PC-9 (cell line): ENCODE measurements around the gene PGP. TPM values are rescaled to one million over a fixed set of nuclear protein-coding genes. Genes with fewer than 3 reads are reported as not detected.

Experiments used
- BruUV-seq: library from RNA; stranded (reverse); fragments of 400-500 nt; replicated peaks from 2 replicates; lab custom pipeline; 2021; lab: Mats Ljungman, UMichigan
- CTCF ChIA-PET: fragments of 300-600 bp; sonication (Branson Sonifier 250); formaldehyde crosslinking; loops from one replicate; lab custom pipeline; 2022; ENCODE audit warnings: antibody characterized with exemption; lab: Charles Lee
- POLR2A ChIA-PET: fragments of 300-600 bp; sonication (Branson Sonifier 250); formaldehyde crosslinking; loops from one replicate; lab custom pipeline; 2022; ENCODE audit warnings: antibody characterized with exemption; ENCODE audit not compliant: unreplicated experiment; lab: Charles Lee
- DNase-seq, 2 experiments: peaks; one replicate each; pipeline versions ENCODE4 v3.0.0 to v3.0.0-alpha.2; 2015 to 2022; ENCODE audit warnings: mixed read lengths in 1 of 2
- H2AFZ ChIP-seq: fragments of 200-600 bp; sonication (generic); 2 replicates; pipeline ENCODE4 v1.8.1; 2017; ENCODE audit warnings: antibody characterized with exemption
- H3F3A ChIP-seq: fragments of 200-600 bp; sonication (generic); 2 replicates; pipeline ENCODE4 v1.8.1; 2017; ENCODE audit warnings: antibody characterized with exemption, mild to moderate bottlenecking, low read depth; ENCODE audit not compliant: insufficient read depth
- H3K27ac ChIP-seq: fragments of 200-600 bp; sonication (generic); 2 replicates; pipeline ENCODE4 v1.6.1; 2016; ENCODE audit warnings: mixed run types
- H3K27me3 ChIP-seq: fragments of 200-600 bp; sonication (generic); 2 replicates; pipeline ENCODE4 v1.6.1; 2016; ENCODE audit warnings: low read depth, mixed run types; ENCODE audit not compliant: insufficient read depth
- H3K36me3 ChIP-seq: fragments of 200-600 bp; sonication (generic); 2 replicates; pipeline ENCODE4 v1.6.1; 2016; ENCODE audit warnings: low read depth, mixed run types
- H3K4me1 ChIP-seq: fragments of 200-600 bp; sonication (generic); replicated peaks from 2 replicates; pipeline ENCODE4 v1.6.1; 2016; ENCODE audit warnings: mixed run types; ENCODE audit not compliant: insufficient read depth
- H3K4me2 ChIP-seq: fragments of 200-600 bp; sonication (generic); 2 replicates; pipeline ENCODE4 v1.6.1; 2017; ENCODE audit warnings: mixed run types
- H3K4me3 ChIP-seq: fragments of 200-600 bp; sonication (generic); 2 replicates; pipeline ENCODE4 v1.6.1; 2016; ENCODE audit warnings: mixed run types
- H3K79me2 ChIP-seq: fragments of 200-600 bp; sonication (generic); 2 replicates; pipeline ENCODE4 v1.6.1; 2017; ENCODE audit warnings: low read depth, mixed run types
- H3K9me2 ChIP-seq: fragments of 200-600 bp; sonication (generic); 2 replicates; pipeline ENCODE4 v1.8.1; 2017; ENCODE audit warnings: mild to moderate bottlenecking; ENCODE audit not compliant: insufficient read depth
- H3K9me3 ChIP-seq: fragments of 200-600 bp; sonication (generic); 2 replicates; pipeline ENCODE4 v1.8.1; 2016; ENCODE audit warnings: low read depth; ENCODE audit not compliant: insufficient read depth
- H4K20me1 ChIP-seq: fragments of 200-600 bp; sonication (generic); 2 replicates; pipeline ENCODE4 v1.8.1; 2017; ENCODE audit not compliant: insufficient read depth
- CTCF ChIP-seq: fragments of 200-600 bp; sonication (generic); conservative IDR thresholded peaks from 2 replicates; pipeline ENCODE4 v1.6.1; 2017; ENCODE audit warnings: mixed run types, antibody characterized with exemption, mild to moderate bottlenecking, moderate library complexity
- EZH2 ChIP-seq: fragments of 200-600 bp; sonication (generic); IDR thresholded peaks from 2 replicates; pipeline ENCODE4 v1.8.0; 2017; ENCODE audit warnings: antibody characterized with exemption, low read depth
- intact Hi-C: fragments of 100-400 bp; cut with micrococcal nuclease; formaldehyde crosslinking; loops from one replicate; pipeline ENCODE4 v1.10.0; 2022; ENCODE audit not compliant: unreplicated experiment
- total RNA-seq: library from RNA; stranded (reverse); gene quantifications from 2 replicates; pipeline ENCODE4 v1.2.3, GENCODE V29; 2021

The PGP gene
- total RNA-seq, 1 experiment from 2014 or later, result 23.4 TPM

GRCh38 chr16:2186064-2186463, 28.6 kb downstream of the PGP start:
- ChIA-PET CTCF (no interaction called here), POLR2A (no interaction called here)
- no peak overlapping the region for H2AFZ ChIP-seq

GRCh38 chr16:2184962-2185361, 29.7 kb downstream of the PGP start:
- no TSS peak for BruUV-seq

More at GRCh38 chr16:2186064-2186463, 28.6 kb downstream of the PGP start:
- no TSS peak for BruUV-seq
- Histone ChIP-seq H3K9me3 (no peaks in the 10 kb centered on the region), H3K27me3 (no peaks in the 10 kb centered on the region), H3K4me2 (no peak overlapping the region), H3F3A (no peaks in the 10 kb centered on the region), H3K9me2 (no peaks in the 10 kb centered on the region), H3K4me1 (no peaks in the 10 kb centered on the region), H3K4me3 (no peak overlapping the region), H3K36me3 (no peaks in the 10 kb centered on the region), H3K79me2 (no peaks in the 10 kb centered on the region), H3K27ac (no peak overlapping the region), H4K20me1 (no peaks in the 10 kb centered on the region)
- TF ChIP-seq EZH2 (no peak), CTCF (no peak)
- intact Hi-C loops, result no loop called here
- DNase-seq, result no peak

DNA sequence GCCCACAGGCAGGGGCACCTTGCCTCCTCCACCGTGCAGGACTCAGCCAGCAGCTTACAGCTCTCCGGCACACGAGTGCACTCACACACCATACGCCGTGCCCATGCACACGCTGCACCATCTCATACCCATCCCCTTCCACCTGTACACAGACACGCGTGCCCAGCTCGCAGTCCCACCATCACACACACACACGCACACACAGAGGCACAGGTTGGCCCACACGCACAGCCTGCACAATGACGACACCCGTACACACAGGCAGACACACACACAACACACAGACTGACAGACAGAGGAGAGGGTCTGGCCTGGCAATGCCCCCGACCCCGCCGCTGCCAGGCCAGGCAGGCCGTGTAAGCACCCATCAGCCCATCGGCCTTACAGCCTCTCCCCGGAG, 30.3 kb downstream of the PGP start:
- Histone ChIP-seq H3K9me3 (no peaks in the 10 kb centered on the region), H3K4me1 (no peaks in the 10 kb centered on the region), H3K9me2 (no peaks in the 10 kb centered on the region), H3K27me3 (no peaks in the 10 kb centered on the region), H4K20me1 (no peaks in the 10 kb centered on the region), H3K27ac (no peak overlapping the region), H3K36me3 (no peaks in the 10 kb centered on the region), H3K4me2 (no peak overlapping the region), H2AFZ (no peak overlapping the region), H3K4me3 (no peak overlapping the region), H3F3A (no peaks in the 10 kb centered on the region), H3K79me2 (no peaks in the 10 kb centered on the region)
- BruUV-seq, result no TSS peak
- intact Hi-C loops, result no loop called here
- CTCF ChIA-PET, result interaction anchor here (0.6 kb wide), 1 partner anchor 49 kb away, joined by 3 read pairs; no protein-coding TSS in a partner anchor
- DNase-seq, result no peak
- POLR2A ChIA-PET, result no interaction called here
- TF ChIP-seq EZH2, result no peak
- no peak for TF ChIP-seq CTCF

More at GRCh38 chr16:2184962-2185361, 29.7 kb downstream of the PGP start:
- no peaks in the 10 kb centered on the region for H3K27me3 ChIP-seq
- no peak overlapping the region for H3K4me2 ChIP-seq
- no peaks in the 10 kb centered on the region for H3K9me2 ChIP-seq
- DNase-seq, result no peak
- TF ChIP-seq CTCF (no peak), EZH2 (no peak)
- no peaks in the 10 kb centered on the region for H3K79me2 ChIP-seq
- ChIA-PET CTCF (interaction anchor here (0.6 kb wide), 1 partner anchor 48 kb away, joined by 3 read pairs; no protein-coding TSS in a partner anchor), POLR2A (interaction anchor here (0.6 kb wide), 1 partner anchor 54 kb away, joined by 5 read pairs; no protein-coding TSS in a partner anchor)
- no peaks in the 10 kb centered on the region for H3K36me3 ChIP-seq
- no peaks in the 10 kb centered on the region for H3K4me1 ChIP-seq
- intact Hi-C loops, result no loop called here
- H3F3A ChIP-seq, result no peaks in the 10 kb centered on the region
- no peaks in the 10 kb centered on the region for H4K20me1 ChIP-seq
- H3K4me3 ChIP-seq, result no peak overlapping the region
- no peaks in the 10 kb centered on the region for H3K9me3 ChIP-seq
- no peak overlapping the region for H3K27ac ChIP-seq
- H2AFZ ChIP-seq, result no peak overlapping the region
